ENCODE data around the gene PNKD.

The PNKD gene

DNA sequence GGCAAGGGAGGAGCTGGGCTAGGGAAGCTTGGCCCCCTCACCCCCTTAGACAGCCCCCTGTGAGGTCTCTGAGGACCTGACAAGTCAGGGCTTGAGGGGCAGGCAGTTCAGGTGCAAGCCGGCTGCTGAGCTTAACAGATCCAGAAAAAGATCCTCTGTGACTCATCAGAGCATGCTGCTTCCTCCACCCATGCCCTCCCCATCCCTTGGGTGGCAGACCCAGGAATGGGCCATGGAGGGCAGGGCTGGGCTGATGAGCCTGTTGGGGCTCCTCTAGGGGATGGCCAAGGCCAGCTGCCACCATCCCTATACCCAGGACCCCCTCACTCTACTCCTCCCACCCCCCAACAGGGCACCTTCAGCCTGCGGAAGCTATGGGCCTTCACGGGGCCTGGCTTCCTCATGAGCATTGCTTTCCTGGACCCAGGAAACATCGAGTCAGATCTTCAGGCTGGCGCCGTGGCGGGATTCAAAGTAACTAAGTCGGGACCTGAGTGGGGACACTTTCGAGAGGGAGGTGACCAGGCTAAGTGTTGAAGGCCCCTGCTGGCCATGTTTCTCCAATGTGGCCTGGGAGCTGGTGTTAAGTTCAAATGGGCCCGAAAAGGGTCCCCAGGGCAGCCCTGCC is 113.7 kb downstream of the PNKD start:
- no peak for DNase-seq

DNA sequence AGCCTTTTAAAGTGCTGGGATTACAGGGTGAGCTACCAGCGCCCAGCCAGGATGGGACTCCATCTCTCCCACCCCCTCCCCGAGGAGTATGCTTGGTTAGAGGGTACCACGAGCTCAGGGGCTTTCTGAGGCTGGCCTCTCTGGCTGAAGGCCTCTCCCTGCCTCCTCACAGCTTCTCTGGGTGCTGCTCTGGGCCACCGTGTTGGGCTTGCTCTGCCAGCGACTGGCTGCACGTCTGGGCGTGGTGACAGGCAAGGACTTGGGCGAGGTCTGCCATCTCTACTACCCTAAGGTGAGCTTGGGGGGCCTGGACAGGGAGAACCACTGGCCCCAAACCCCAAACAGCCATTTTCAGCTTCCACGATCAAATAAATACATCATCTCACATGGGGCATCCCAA is 114.7 kb downstream of the PNKD start:
- DNase-seq: no peak

DNA sequence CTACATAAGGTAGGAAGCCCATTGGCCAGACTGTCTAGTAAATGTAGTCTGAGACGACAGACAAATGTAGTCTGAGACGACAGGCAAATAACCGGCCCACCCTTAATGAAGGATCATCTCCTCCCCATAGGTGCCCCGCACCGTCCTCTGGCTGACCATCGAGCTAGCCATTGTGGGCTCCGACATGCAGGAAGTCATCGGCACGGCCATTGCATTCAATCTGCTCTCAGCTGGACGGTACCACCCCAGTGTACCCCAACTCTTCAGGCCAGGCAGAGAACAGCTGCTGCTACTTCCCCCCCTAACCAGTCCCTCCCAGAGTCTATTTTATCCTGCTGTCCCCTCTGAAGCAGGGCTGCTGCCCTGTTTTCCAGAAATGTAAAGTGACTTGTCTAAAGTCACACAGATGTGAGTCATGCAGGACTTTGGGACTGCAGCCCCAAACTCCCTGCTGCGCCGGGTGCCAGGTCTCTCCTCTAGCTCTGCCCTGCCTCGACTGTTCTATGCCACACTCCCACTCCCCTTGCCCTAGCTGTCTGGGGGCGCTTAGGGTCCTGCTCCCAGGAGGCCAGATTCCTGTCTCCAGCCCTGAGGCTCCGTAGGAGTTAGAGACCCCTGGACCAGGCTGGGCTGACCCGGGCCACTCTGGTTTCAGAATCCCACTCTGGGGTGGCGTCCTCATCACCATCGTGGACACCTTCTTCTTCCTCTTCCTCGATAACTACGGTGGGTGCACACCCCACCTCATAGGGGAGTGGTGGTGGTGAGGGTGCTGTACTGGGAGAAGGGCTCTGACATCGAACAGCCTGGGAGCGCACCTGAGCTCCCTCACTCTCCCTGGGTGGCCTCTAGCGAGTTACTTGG is 116.4 kb downstream of the PNKD start:
- DNase-seq: no peak

DNA sequence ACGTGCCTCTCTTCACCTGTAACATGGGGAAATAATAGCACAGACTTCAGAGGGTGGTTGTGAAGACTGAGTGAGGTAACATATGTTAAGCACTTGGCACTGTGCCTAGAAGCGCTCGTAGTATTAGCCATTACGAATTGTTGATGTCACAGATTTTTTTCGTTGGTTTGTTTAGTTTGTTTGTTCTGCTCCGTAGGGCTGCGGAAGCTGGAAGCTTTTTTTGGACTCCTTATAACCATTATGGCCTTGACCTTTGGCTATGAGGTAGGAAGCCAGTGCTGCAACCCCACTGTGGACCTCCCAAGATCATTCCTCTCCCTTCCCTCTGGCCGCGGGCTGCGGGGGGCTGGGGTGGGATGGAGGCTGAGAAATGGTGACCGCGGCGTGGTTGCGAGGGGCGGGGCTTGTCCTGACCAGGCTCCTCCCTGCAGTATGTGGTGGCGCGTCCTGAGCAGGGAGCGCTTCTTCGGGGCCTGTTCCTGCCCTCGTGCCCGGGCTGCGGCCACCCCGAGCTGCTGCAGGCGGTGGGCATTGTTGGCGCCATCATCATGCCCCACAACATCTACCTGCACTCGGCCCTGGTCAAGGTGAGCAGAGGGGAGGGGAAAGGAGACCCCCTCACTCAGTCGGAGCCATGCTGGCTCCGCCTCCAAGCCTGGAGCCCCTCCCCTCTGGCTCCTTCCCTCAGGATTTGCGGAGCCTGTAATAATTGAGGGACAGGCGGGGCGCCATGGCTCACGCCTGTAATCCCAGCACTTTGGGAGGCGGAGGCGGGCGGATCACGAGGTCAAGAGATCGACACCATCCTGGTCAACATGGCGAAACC is 117.3 kb downstream of the PNKD start:
- no peak for DNase-seq

DNA sequence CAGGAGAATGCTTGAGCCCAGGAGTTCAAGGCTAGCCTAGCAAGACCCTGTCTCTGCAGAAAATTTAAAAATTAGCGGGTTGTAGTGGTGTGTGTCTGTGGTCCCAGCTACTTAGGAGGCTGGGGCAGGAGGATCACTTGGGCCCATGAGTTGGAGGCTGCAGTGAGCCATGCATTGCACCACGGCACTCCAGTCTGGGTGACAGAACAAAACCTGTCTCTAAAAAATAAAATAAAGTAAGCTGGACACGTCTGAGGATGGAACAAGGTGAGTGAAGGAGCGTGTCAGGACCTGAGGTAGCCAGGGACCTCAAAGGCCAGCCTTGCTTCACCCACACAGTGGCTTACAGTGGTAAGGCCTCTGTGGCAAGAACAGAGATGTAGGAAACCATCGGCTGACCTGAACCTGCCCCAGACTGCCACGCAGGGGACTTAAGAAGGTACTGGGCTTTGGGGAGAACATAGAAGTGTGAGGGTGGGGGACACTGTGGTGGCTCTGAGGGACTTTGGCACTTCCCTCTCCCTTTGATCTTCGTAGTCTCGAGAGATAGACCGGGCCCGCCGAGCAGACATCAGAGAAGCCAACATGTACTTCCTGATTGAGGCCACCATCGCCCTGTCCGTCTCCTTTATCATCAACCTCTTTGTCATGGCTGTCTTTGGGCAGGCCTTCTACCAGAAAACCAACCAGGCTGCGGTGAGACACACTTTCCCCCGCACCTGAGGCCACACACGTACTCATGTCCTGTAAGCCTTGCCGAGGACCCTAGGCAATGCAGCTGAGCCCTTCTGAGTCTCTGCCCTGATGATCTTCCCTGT is 119.2 kb downstream of the PNKD start:
- DNase-seq: no peak

DNA sequence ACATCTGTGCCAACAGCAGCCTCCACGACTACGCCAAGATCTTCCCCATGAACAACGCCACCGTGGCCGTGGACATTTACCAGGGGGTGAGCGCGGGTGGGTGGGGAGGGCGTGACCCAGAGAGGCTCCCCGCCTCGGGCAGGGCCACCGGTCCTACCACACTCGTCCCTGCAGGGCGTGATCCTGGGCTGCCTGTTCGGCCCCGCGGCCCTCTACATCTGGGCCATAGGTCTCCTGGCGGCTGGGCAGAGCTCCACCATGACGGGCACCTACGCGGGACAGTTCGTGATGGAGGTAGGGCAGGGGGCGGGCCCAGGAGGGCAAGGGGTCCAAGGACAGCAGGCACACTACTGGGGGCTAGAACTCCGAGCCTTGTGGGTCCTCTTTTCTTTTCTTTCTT is 120.9 kb downstream of the PNKD start:
- DNase-seq: no peak

DNA sequence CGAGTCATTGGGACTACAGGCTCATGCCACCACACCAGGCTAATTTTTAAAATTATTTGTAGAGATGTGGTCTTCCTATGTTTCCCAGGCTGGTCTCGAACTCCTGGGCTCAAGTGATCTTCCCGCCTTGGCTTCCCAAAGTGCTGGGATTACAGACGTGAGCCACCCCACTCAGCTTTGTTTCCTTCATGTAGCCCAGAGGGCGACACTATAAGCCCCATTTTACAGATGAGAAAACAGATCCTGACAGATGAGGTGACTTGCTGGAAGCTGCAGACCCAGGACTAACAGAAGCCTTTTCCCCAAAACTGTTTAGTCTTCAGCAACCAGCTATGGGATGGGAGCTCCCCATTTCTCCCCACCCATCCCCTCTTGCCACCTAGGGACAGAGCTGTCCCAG is 122.1 kb downstream of the PNKD start:
- no peak for DNase-seq

DNA sequence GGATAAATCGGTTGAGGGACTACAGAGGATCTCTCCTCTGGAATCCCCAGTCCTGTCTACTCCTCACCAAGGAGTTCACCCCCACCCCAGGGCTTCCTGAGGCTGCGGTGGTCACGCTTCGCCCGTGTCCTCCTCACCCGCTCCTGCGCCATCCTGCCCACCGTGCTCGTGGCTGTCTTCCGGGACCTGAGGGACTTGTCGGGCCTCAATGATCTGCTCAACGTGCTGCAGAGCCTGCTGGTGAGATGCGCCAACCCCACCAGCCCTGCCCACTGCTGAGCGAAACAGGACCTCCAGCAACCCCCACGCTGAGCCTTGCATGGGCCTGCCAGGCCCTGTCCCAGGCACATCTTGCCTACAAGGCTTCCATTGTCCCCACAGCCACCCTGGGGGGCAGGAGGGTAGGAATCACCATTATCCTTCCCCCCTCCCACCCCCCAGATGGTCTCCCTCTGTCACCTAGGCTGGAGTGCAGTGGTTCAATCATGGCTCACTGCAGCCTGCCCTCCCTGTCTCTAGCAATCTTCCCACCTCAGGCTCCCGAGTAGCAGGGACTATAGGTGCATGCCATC is 122.7 kb downstream of the PNKD start:
- no peak for DNase-seq

DNA sequence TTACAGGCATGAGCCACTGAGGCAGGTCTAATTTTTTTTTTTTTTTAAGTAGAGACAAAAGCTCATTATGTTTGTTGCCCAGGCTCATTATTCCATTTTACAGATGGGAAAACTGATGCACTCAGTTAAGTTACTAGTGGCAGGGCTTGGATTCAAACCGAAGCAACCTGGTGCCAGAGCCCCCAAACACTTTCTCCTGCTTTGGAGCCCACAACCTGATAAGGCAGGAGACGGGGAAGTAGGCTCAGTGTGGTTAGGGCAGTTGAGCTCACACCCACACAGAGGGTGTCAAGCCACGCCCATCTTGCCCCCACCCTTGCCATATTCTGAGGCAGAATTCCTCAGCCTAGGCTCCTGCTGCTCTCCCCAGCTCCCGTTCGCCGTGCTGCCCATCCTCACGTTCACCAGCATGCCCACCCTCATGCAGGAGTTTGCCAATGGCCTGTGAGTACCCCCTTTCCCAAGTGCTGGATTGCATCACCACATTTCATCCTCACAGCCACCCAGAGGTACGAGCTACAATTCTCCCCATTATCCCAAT is 123.5 kb downstream of the PNKD start:
- DNase-seq: no peak

DNA sequence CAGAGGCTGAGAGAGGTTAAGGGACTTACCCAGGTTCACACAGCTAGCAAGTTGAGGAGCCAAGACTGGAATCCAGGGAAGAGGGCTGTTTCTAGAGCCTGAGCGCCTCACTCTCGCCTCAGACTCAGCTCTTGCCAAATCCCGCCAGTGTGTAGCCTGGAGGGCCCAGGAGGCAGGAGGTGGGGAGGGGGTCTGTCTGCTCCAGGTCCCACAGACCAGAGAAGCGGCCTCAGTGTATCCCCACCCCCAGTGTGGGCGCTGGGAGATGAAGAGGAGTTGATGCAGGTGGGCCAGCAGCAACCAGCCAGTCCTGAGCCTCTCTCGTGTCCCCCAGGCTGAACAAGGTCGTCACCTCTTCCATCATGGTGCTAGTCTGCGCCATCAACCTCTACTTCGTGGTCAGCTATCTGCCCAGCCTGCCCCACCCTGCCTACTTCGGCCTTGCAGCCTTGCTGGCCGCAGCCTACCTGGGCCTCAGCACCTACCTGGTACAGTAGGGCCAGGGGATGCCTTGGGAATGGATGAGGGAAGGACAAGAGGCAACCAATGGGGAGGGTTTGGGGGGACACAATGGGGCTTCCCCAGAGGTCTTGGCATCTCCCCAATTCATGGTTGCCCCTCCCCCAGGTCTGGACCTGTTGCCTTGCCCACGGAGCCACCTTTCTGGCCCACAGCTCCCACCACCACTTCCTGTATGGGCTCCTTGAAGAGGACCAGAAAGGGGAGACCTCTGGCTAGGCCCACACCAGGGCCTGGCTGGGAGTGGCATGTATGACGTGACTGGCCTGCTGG is 124.2 kb downstream of the PNKD start:
- no peak for DNase-seq

DNA sequence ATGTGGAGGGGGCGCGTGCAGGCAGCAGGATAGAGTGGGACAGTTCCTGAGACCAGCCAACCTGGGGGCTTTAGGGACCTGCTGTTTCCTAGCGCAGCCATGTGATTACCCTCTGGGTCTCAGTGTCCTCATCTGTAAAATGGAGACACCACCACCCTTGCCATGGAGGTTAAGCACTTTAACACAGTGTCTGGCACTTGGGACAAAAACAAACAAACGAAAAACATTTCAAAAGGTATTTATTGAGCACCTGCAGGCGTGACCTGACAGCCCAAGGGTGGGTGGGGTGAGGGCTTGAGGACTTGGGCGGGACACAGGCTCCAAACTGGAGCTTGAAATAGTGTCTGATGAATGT is 124.7 kb downstream of the PNKD start:
- DNase-seq: no peak

DNA sequence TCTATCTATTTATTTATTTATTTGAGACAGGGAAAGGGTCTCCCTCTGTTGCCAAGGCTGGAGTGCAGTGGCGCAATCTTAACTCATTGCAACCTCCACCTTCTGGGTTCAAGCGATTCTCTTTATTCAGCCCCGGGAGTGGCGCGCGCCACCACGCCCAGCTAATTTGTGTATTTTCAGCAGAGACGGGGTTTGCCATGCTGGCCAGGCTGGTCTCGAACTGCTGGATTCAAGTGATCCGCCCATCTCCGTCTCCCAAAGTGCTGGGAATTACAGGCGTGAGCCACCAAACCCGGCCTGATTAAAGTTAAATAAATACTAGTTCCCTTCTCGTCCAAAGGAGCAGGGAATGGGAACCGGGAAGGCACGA is 125.1 kb downstream of the PNKD start:
- DNase-seq: no peak

DNA sequence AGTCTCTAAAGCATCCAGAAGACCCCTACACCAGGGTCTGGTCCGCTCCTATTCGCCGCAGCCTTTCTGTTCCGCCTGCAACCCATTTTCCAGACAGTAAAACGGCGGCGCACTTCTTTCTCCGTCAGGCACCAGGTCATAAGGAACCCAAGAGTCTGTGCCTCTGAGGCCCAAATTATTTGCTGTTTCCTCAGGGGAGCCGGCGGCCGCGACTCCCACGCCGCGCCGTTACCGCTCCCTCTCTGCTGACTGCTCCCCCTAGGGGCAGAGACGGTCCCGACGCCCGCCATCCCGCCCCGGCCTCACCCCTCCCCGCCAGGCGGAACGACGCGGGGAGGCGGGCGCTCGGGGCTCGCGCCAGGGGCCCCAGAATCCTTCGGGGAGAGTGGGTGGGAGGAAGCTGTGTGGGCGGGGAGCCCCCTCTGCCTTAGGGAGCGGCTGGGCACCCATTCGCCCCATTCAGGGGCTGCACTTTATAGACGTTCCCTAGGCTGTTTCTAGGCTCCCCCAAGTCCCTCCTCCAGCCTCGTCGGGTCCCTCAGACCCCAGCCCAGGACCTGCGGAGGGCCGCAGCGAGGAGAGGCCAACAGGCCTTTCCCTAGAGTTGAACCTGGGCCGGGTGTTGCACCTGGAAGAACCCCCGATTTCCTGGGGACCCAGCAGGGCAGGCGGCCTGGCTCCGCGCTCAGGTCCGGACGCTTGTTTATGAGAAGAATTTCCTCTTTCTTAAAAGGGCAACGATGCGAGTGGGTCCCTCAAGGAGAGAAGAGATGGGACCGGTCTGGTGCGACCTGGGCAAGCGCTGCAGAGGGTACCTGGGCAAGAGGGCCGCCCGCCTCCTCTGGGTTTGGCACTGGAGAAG is 125.7 kb downstream of the PNKD start:
- peak; percentile 87 for DNase-seq
